H1 (cell line): ENCODE measurements around the gene GALNT6. TPM values are rescaled to one million over a fixed set of nuclear protein-coding genes. Genes with fewer than 3 reads are reported as not detected.

ENCODE experiments used
- ASH2L ChIP-seq: fragments of 200-600, 300-600 bp; sonication (generic); IDR thresholded peaks from one replicate; pipeline ENCODE4 v1.7.1; 2017; ENCODE audit warnings: low read length
- ATF2 ChIP-seq: IDR thresholded peaks from 2 replicates; pipeline ENCODE4 v1.6.1; 2012; ENCODE audit warnings: low read length, inconsistent platforms
- CTBP2 ChIP-seq: IDR thresholded peaks from 2 replicates; pipeline ENCODE4 v1.7.0; 2011; ENCODE audit warnings: borderline replicate concordance, mild to moderate bottlenecking, moderate library complexity, mixed read lengths, low read length; ENCODE audit not compliant: insufficient read depth, insufficient read length
- HDAC2 ChIP-seq, 2 experiments: fragments of 300-600 bp in 1 of 2; sonication (generic) in 1 of 2; IDR thresholded peaks; 2 replicates each; pipeline ENCODE4 v1.6.1; 2011 to 2012; ENCODE audit warnings: low read depth in 2 of 2, low read length in 2 of 2, mild to moderate bottlenecking in 2 of 2, moderate library complexity in 2 of 2, borderline replicate concordance in 1 of 2, inconsistent platforms in 1 of 2
- MAX ChIP-seq: IDR thresholded peaks from 2 replicates; pipeline ENCODE4 v1.6.1; 2012; ENCODE audit warnings: inconsistent platforms
- ZNF274 ChIP-seq: IDR thresholded peaks from 2 replicates; pipeline ENCODE4 v1.7.0; 2012; ENCODE audit warnings: low read length, borderline replicate concordance; ENCODE audit errors: extremely low read depth
- polyA plus RNA-seq, 7 experiments: library from polyadenylated mRNA; depleted of rRNA in 3 of 7; stranded (reverse) in 5 of 7; unstranded in 2 of 7; fragments of >200 nt in 5 of 7; fragments of 200-250 nt in 2 of 7; gene quantifications; 1 replicate in 5 of 7; 2 replicates in 1 of 7; 4 replicates in 1 of 7; pipeline versions ENCODE4 v1.2.1 to v1.2.3, GENCODE V29; 2011 to 2013; ENCODE audit warnings: missing spikeins in 2 of 7, mixed read lengths in 2 of 7
- total RNA-seq: library from RNA; stranded (reverse); fragmentation: NEBNext Ultra II Directional; extraction: Animal tissue kit (Norgen Biotek cat#: 25700); gene quantifications from 2 replicates; pipeline ENCODE4 v1.2.1, GENCODE V29; 2021

Gene GALNT6
- total and polyA plus RNA-seq, 2 of the 8 experiments (the other 6 are each of a cell fraction or from before 2014, with no cell fraction given) = 5.8 to 10.7 TPM

DNA sequence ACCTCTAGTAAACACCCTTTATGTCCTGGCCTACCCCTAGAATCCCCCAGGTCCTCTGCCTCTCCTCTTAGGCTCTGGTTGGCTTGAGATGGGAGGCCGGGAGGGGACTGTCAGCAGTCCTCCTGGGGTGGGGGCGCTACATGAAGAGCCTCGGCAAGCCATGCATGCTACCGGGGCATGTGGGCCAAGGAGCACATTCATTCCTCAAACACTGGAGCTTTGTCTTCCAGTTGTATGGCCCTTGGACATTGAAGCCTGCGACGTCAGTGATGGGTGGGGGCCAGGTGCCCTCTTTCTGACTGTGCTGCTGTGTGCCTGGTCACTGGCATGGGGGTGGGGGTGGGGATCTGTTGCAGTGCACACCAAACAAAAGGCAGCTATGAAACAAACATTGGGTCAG, 28.9 kb downstream of the GALNT6 start (continued):
- TF ChIP-seq ZNF274 (no peak), CTBP2 (no peak), ATF2 (no peak), HDAC2 (IDR thresholded peaks at IDR 0.05; ENCODE audit: borderline replicate concordance in 1 of 2, low read depth in 2 of 2, low read length in 2 of 2) (no peak), ASH2L (no peak), MAX (no peak)
- TF ChIP-seq, all 59 proteins: peak for 0
